Esophagus muscularis mucosa (tissue), 4 donors: ENCODE data around the gene HNRNPA1L2. TPM values are rescaled to one million over a fixed set of nuclear protein-coding genes. Genes with fewer than 3 reads are reported as not detected.
"Not testable (repeated sequence)": the region's sequence is repeated elsewhere in the genome, so short reads cannot be mapped to it uniquely, and the experiment has no call there.

Experiments used
- DNase-seq: peaks from one replicate; pipeline ENCODE4 v3.0.0-alpha.2; 2017; ENCODE audit errors: extremely low spot score
- H3K27ac ChIP-seq, 4 donors: fragments of 200-600 bp; sonication (generic); replicated peaks in 1 of 4; 1 replicate in 3 of 4; 2 replicates in 1 of 4; pipeline ENCODE4 v1.5.1; 2016 to 2019; ENCODE audit warnings: mild to moderate bottlenecking in 1 of 4
- H3K27me3 ChIP-seq, 4 donors: fragments of 200-600 bp; sonication (generic); one replicate each; pipeline versions ENCODE4 v1.5.1 to v1.6.0; 2016 to 2019
- H3K36me3 ChIP-seq, 4 donors: fragments of 200-600 bp; sonication (generic); one replicate each; pipeline ENCODE4 v1.5.1; 2016 to 2019
- H3K4me1 ChIP-seq, 4 donors: fragments of 200-600 bp; sonication (generic); one replicate each; pipeline ENCODE4 v1.5.1; 2016 to 2019
- H3K4me3 ChIP-seq, 4 donors: fragments of 200-600 bp; sonication (generic); 1 replicate in 2 of 4; 2 replicates in 2 of 4; pipeline ENCODE4 v1.5.1; 2016 to 2019; ENCODE audit warnings: mild to moderate bottlenecking in 4 of 4, moderate library complexity in 1 of 4
- H3K9me3 ChIP-seq, 4 donors: fragments of 200-600 bp; sonication (generic); 1 replicate in 3 of 4; 2 replicates in 1 of 4; pipeline ENCODE4 v1.5.1; 2016 to 2019
- CTCF ChIP-seq, 3 experiments: fragments of 200-600 bp in 2 of 3; fragments of 450-650 bp in 1 of 3; sonication (generic) in 2 of 3; IDR thresholded peaks; one replicate each; pipeline ENCODE4 v1.5.1; 2017 to 2019; ENCODE audit warnings: antibody characterized with exemption in 3 of 3, mild to moderate bottlenecking in 2 of 3, moderate library complexity in 1 of 3
- EP300 ChIP-seq: sonication (generic); formaldehyde crosslinking; IDR thresholded peaks from one replicate; pipeline ENCODE4 v1.6.1; 2017; ENCODE audit warnings: antibody characterized with exemption
- POLR2A ChIP-seq: fragments of 450-650 bp; IDR thresholded peaks from one replicate; pipeline ENCODE4 v1.6.1; 2017; ENCODE audit warnings: antibody characterized with exemption, moderate library complexity, mild to moderate bottlenecking, low read depth
- POLR2AphosphoS5 ChIP-seq, 2 donors: sonication (generic); formaldehyde crosslinking; IDR thresholded peaks; one replicate each; pipeline ENCODE4 v1.6.1; 2017; ENCODE audit warnings: antibody characterized with exemption in 2 of 2
- WGBS: methylation state at CpG from one replicate; pipeline ENCODE4 v1.1.5; 2018; 5-methylcytosine and 5-hydroxymethylcytosine counted together
- intact Hi-C: fragments of 100-400 bp; cut with DNase I; formaldehyde crosslinking; loops from one replicate; pipeline ENCODE4 v1.15.1; 2023
- total RNA-seq, 4 donors: library from RNA; depleted of rRNA; stranded (reverse); fragments of >200 nt; gene quantifications; one replicate each; pipeline versions ENCODE4 v1.1.0 to v1.2.1, GENCODE V29; 2016

Gene HNRNPA1L2
- total RNA-seq, 4 donors from 2014 or later = 2.0 to 5.0 (median 3.8) TPM

DNA sequence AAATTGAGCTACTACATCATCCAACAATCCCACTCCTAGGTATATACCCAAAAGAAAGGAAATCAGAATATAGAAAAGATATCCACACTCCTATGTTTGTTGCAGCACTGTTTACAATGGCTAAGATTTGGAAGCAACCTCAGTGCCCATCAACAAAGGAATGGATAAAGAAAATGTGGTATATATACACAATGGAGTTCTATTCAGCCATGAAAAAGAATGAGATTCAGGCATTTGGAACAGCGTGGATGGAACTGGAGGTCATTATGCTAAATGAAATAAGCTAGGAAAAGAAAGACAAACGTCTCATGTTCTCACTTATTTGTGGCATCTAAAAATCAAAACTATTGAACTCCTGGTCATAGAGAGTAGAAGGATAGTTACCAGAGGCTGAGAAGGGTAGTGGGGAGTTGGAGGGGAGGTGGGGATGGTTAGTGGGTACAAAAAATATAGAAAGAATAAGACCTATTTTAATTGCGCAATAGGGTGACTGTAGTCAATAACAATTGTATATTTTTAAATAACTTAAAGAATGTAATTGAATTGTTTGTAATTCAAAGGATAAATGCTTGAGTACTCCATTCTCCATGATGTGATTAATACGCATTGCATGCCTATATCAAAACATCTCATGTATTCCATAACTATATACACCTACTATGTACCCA lies 27.0 kb upstream of the HNRNPA1L2 start:
- H3K9me3 ChIP-seq = no peaks in the 10 kb centered on the region
- intact Hi-C loops = no loop called here
- no peak overlapping the region for H3K27ac ChIP-seq
- no peak for DNase-seq
- no peak for TF ChIP-seq POLR2A
- no peak for TF ChIP-seq POLR2AphosphoS5 (IDR thresholded peaks at IDR 0.05)
- no peak for TF ChIP-seq EP300
- TF ChIP-seq CTCF (IDR thresholded peaks at IDR 0.05) = no peak
- H3K36me3 ChIP-seq = peaks cover 0 to 4% (median 0%) of the 10 kb centered on the region in 4 donors
- no peak overlapping the region for H3K4me3 ChIP-seq
- H3K4me1 ChIP-seq = peaks cover 7 to 25% (median 20%) of the 10 kb centered on the region in 4 donors
- H3K27me3 ChIP-seq = no peaks in the 10 kb centered on the region
- 91% methylated on average over 4 of the region's 4 CpGs for WGBS

DNA sequence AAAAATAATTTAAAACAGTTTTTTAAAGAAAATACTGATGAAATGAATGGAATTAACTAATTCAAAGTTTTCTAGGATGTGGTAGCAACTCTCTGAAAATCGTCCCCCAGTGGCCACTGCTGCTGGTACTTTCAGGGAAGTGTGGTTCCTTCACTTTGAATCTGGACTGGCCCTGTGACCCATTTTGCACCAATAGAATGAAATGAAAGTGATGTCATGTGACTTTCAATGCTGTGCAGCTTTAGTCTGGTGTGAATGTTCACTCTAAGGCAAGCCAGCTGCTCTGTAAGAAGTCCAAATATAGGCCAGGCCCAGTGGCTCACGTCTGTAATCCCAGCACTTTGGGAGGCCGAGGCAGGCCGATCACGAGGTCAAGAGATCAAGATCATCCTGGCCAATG lies 26.4 kb upstream of the HNRNPA1L2 start:
- no peak overlapping the region for H3K4me3 ChIP-seq
- H3K4me1 ChIP-seq = peaks cover 7 to 29% (median 20%) of the 10 kb centered on the region in 4 donors
- 94% methylated on average over 5 of the region's 5 CpGs for WGBS
- H3K9me3 ChIP-seq = no peaks in the 10 kb centered on the region
- no peak overlapping the region for H3K27ac ChIP-seq
- DNase-seq = no peak
- TF ChIP-seq POLR2A (no peak), POLR2AphosphoS5 (IDR thresholded peaks at IDR 0.05) (no peak), EP300 (no peak), CTCF (IDR thresholded peaks at IDR 0.05) (no peak)
- peaks cover 0 to 4% (median 0%) of the 10 kb centered on the region in 4 donors for H3K36me3 ChIP-seq
- intact Hi-C loops = no loop called here
- no peaks in the 10 kb centered on the region for H3K27me3 ChIP-seq

DNA sequence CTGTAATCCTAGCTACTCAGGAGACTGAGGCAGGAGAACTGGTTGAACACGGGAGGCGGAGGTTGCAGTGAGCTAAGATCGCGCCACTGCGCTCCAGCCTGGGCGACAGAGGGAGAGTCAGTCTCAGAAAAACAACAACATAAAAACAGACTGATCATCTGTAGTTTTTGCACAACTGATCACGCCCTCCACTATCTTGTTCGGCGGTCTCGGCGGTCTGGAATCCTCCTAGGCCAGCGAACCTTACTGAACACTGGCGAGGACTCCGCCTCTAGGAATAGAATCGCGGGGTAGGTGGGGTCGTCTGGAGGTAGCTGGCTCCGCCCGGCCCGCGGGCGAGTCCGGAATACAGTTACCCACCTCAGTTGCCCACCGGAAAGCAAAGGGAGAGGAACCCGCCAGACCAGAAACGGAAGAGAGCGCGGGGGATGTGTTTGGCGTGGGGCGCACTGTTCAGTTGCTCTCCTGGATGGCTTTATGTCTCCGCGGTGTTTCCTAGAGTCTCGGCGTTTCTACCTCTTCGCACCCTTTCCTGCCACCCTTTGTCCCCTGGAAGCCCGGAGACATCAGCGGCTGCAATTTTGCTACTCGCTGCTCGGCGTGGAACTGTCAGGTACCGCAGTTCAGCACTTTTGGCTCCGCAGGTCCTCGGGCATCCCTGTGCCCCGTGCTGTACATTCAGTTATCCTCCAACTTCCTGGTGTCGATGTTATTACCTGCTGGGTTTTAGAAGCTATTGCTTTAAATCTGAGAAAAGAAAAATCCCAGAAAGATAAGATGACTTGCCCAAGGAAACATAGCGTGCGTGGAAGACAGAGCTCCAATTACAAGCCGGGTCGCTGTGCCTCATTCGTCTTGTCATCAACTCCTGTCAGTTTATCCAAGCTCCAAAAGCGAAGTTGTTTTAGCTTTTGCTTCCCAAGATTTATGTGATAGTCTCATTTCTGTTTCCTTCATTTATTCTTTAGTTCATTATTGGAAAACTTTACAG lies 24.9 kb upstream of the HNRNPA1L2 start:
- Histone ChIP-seq H3K27me3 (no peaks in the 10 kb centered on the region), H3K36me3 (peaks cover 0 to 9% (median 0%) of the 10 kb centered on the region in 4 donors), H3K9me3 (no peaks in the 10 kb centered on the region), H3K4me3 (peak overlapping the region; percentile 63 to 79 (median 70)), H3K27ac (peak overlapping the region; percentile 81 to 86 (median 83)), H3K4me1 (peaks cover 7 to 29% (median 20%) of the 10 kb centered on the region in 4 donors)
- peak; percentile 93 for DNase-seq
- intact Hi-C loops = no loop called here
- 1% methylated on average over 38 of the region's 51 CpGs for WGBS
- TF ChIP-seq POLR2AphosphoS5 (IDR thresholded peaks at IDR 0.05) (peak; percentile 55 to 72), CTCF (IDR thresholded peaks at IDR 0.05) (no peak), EP300 (no peak)

DNA sequence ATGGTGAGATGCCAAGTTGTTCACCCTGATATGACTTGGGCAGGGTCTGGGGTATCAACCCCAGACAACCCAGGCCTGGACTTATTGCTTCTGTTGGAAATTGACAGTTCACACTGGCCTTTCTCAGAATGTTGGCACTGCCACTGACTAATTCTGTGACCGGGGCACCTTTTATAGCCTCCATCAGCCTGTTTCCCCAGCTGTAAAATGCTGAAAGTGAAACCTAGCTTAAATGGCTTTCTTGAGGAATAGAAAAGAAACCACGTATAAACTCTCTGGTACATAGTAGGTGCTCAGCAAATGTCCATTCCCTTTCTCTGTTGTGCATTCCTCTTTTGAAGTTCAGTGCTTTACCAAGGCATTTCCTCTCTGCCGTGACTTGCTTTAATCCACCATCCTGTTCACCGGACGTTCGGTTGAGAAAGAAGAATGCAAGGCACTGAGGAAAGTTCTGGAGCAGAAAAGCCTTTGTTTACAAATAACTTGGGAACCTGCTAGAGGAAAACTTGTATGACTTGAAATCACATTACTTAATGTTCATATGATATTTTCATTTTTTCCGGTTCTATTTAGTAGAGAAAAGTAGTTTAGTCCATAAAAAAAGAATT lies 11.0 kb upstream of the HNRNPA1L2 start:
- peaks cover 12 to 56% (median 40%) of the 10 kb centered on the region in 4 donors for H3K36me3 ChIP-seq
- WGBS = 69% methylated on average over 6 of the region's 7 CpGs
- H3K4me3 ChIP-seq, DNase-seq, H3K27ac ChIP-seq, H3K9me3 ChIP-seq, intact Hi-C loops, H3K4me1 ChIP-seq, H3K27me3 ChIP-seq: not testable (repeated sequence)
